HepG2 (cell line): ENCODE data around the gene NUFIP1. TPM values are rescaled to one million over a fixed set of nuclear protein-coding genes. Genes with fewer than 3 reads are reported as not detected.

Source experiments
- EHMT2 ChIP-seq: fragments of 200-600 bp; sonication (generic); IDR thresholded peaks from 2 replicates; pipeline ENCODE4 v1.7.0; 2017; ENCODE audit warnings: antibody characterized with exemption, low read depth, low read length, borderline replicate concordance
- NFKB2 ChIP-seq: sonication (generic); formaldehyde crosslinking; IDR thresholded peaks from 2 replicates; pipeline ENCODE4 v1.4.0; 2020; ENCODE audit warnings: missing genetic modification reagents, borderline replicate concordance
- NR0B2 ChIP-seq: sonication (generic); formaldehyde crosslinking; IDR thresholded peaks from 2 replicates; pipeline ENCODE4 v1.4.0; 2020; ENCODE audit warnings: mild to moderate bottlenecking, missing genetic modification reagents
- ONECUT2 ChIP-seq: sonication (generic); formaldehyde crosslinking; IDR thresholded peaks from 2 replicates; pipeline ENCODE4 v1.4.0; 2020; ENCODE audit warnings: missing genetic modification reagents
- PAF1 ChIP-seq: IDR thresholded peaks from 2 replicates; pipeline ENCODE4 v1.6.1; 2016; ENCODE audit warnings: missing genetic modification reagents, missing compliant biosample characterization
- POLR2AphosphoS5 ChIP-seq: IDR thresholded peaks from 2 replicates; pipeline ENCODE4 v1.6.1; 2012; ENCODE audit warnings: low read depth, low read length
- RCOR2 ChIP-seq: IDR thresholded peaks from 2 replicates; pipeline ENCODE4 v1.6.1; 2016; ENCODE audit warnings: missing biosample characterization, missing genetic modification reagents
- SIX1 ChIP-seq: sonication (generic); formaldehyde crosslinking; IDR thresholded peaks from 2 replicates; pipeline ENCODE4 v1.4.0; 2020; ENCODE audit warnings: missing genetic modification reagents, borderline replicate concordance
- SRSF4 ChIP-seq: fragments of 200-400 bp; formaldehyde crosslinking; IDR thresholded peaks from one replicate; pipeline ENCODE4 v1.6.1; 2018; ENCODE audit warnings: mild to moderate bottlenecking, low read depth, low read length, moderate library complexity; ENCODE audit not compliant: poor library complexity, severe bottlenecking
- SRSF9 ChIP-seq: fragments of 200-400 bp; formaldehyde crosslinking; IDR thresholded peaks from 2 replicates; pipeline ENCODE4 v1.6.1; 2018; ENCODE audit warnings: borderline replicate concordance, mild to moderate bottlenecking, low read depth, low read length; ENCODE audit not compliant: insufficient read depth, poor library complexity, severe bottlenecking
- ZC3H13 ChIP-seq: sonication (generic); formaldehyde crosslinking; IDR thresholded peaks from 2 replicates; pipeline ENCODE4 v1.8.1; 2023; ENCODE audit warnings: mild to moderate bottlenecking, missing genetic modification reagents, moderate library complexity
- ZFP1 ChIP-seq: IDR thresholded peaks from 2 replicates; pipeline ENCODE4 v1.6.1; 2016
- polyA plus RNA-seq, 8 experiments: library from polyadenylated mRNA; depleted of rRNA in 3 of 8; stranded (reverse) in 7 of 8; unstranded in 1 of 8; fragments of >200 nt; fragmentation: Illumina TruSeq in 4 of 8; extraction: Trizol in 4 of 8; gene quantifications; 2 replicates each; pipeline versions ENCODE4 v1.2.1 to v1.2.3, GENCODE V29; 2011 to 2016; ENCODE audit warnings: low read depth in 4 of 8, missing spikeins in 1 of 8, mixed read lengths in 1 of 8; ENCODE audit not compliant: insufficient read depth in 1 of 8
- total RNA-seq, 5 experiments: library from RNA; depleted of rRNA; stranded (reverse); fragments of >200 nt; fragmentation: Illumina TruSeq; extraction: Trizol; gene quantifications; 2 replicates each; pipeline ENCODE4 v1.2.3, GENCODE V29; 2016; ENCODE audit warnings: low read depth in 1 of 5
- TF ChIP-seq, protein P1 (sequence below): sonication (generic); formaldehyde crosslinking; IDR thresholded peaks from one replicate; pipeline ENCODE4 v1.5.1; 2020; ENCODE audit warnings: mild to moderate bottlenecking, missing genetic modification reagents; ENCODE audit errors: not compliant biosample characterization
- TF ChIP-seq, protein P2 (sequence below): sonication (generic); formaldehyde crosslinking; conservative IDR thresholded peaks from 2 replicates; pipeline ENCODE4 v1.4.0; 2020; ENCODE audit warnings: missing genetic modification reagents
- TF ChIP-seq, protein P3 (sequence below): IDR thresholded peaks from 2 replicates; pipeline ENCODE4 v1.6.1; 2016; ENCODE audit warnings: missing genetic modification reagents, missing compliant biosample characterization

NUFIP1 gene
- total and polyA plus RNA-seq, 2 of the 13 experiments (the other 11 are each of a cell fraction or from before 2014, with no cell fraction given) = 1.9 to 10.3 TPM

- TF ChIP-seq, protein P1, sequence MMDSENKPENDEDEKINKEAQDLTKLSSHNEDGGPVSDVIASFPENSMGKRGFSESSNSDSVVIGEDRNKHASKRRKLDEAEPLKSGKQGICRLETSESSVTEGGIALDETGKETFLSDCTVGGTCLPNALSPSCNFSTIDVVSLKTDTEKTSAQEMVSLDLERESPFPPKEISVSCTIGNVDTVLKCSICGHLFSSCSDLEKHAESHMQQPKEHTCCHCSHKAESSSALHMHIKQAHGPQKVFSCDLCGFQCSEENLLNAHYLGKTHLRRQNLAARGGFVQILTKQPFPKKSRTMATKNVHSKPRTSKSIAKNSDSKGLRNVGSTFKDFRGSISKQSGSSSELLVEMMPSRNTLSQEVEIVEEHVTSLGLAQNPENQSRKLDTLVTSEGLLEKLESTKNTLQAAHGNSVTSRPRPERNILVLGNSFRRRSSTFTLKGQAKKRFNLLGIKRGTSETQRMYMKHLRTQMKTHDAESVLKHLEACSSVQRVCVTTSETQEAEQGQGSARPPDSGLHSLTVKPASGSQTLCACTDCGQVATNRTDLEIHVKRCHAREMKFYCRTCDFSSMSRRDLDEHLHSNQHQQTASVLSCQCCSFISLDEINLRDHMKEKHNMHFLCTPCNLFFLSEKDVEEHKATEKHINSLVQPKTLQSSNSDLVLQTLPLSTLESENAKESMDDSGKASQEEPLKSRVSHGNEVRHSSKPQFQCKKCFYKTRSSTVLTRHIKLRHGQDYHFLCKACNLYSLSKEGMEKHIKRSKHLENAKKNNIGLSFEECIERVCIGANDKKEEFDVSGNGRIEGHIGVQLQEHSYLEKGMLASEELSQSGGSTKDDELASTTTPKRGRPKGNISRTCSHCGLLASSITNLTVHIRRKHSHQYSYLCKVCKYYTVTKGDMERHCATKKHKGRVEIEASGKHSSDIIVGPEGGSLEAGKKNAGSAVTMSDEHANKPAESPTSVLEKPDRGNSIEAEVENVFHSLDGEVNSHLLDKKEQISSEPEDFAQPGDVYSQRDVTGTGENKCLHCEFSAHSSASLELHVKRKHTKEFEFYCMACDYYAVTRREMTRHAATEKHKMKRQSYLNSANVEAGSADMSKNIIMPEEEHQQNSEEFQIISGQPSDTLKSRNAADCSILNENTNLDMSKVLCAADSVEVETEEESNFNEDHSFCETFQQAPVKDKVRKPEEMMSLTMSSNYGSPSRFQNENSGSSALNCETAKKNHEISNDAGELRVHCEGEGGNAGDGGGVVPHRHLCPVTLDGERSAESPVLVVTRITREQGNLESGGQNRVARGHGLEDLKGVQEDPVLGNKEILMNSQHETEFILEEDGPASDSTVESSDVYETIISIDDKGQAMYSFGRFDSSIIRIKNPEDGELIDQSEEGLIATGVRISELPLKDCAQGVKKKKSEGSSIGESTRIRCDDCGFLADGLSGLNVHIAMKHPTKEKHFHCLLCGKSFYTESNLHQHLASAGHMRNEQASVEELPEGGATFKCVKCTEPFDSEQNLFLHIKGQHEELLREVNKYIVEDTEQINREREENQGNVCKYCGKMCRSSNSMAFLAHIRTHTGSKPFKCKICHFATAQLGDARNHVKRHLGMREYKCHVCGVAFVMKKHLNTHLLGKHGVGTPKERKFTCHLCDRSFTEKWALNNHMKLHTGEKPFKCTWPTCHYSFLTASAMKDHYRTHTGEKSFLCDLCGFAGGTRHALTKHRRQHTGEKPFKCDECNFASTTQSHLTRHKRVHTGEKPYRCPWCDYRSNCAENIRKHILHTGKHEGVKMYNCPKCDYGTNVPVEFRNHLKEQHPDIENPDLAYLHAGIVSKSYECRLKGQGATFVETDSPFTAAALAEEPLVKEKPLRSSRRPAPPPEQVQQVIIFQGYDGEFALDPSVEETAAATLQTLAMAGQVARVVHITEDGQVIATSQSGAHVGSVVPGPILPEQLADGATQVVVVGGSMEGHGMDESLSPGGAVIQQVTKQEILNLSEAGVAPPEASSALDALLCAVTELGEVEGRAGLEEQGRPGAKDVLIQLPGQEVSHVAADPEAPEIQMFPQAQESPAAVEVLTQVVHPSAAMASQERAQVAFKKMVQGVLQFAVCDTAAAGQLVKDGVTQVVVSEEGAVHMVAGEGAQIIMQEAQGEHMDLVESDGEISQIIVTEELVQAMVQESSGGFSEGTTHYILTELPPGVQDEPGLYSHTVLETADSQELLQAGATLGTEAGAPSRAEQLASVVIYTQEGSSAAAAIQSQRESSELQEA (CRISPR knock-in tag) = peak; percentile 82
- TF ChIP-seq SIX1 (CRISPR knock-in tag) (no peak; the same call in 1 of the 2 replicates), NR0B2 (CRISPR knock-in tag) (no peak), POLR2AphosphoS5 (peak; percentile 28; the same call in 1 of the 2 replicates), NFKB2 (no peak), EHMT2 (peak; percentile 58; the same call in 1 of the 2 replicates), ONECUT2 (CRISPR knock-in tag) (no peak; the same call in 1 of the 2 replicates), RCOR2 (CRISPR knock-in tag) (peak; percentile 34; the same call in 1 of the 2 replicates), SRSF9 (no peak), SRSF4 (no peak), PAF1 (CRISPR knock-in tag) (no peak), ZFP1 (CRISPR knock-in tag) (no peak), ZC3H13 (CRISPR knock-in tag) (no peak)
- TF ChIP-seq, protein P2, sequence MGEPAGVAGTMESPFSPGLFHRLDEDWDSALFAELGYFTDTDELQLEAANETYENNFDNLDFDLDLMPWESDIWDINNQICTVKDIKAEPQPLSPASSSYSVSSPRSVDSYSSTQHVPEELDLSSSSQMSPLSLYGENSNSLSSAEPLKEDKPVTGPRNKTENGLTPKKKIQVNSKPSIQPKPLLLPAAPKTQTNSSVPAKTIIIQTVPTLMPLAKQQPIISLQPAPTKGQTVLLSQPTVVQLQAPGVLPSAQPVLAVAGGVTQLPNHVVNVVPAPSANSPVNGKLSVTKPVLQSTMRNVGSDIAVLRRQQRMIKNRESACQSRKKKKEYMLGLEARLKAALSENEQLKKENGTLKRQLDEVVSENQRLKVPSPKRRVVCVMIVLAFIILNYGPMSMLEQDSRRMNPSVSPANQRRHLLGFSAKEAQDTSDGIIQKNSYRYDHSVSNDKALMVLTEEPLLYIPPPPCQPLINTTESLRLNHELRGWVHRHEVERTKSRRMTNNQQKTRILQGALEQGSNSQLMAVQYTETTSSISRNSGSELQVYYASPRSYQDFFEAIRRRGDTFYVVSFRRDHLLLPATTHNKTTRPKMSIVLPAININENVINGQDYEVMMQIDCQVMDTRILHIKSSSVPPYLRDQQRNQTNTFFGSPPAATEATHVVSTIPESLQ (CRISPR knock-in tag) = peak; percentile 87; the same call in 1 of the 2 replicates
- TF ChIP-seq, protein P3, sequence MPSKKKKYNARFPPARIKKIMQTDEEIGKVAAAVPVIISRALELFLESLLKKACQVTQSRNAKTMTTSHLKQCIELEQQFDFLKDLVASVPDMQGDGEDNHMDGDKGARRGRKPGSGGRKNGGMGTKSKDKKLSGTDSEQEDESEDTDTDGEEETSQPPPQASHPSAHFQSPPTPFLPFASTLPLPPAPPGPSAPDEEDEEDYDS (CRISPR knock-in tag) = no peak
These were observed 71.5 kb downstream of the NUFIP1 start (continued) for GRCh38 chr13:44917589-44918325.
